ENCODE results near the gene SLC18A2. TPM values are rescaled to one million over a fixed set of nuclear protein-coding genes. Genes with fewer than 3 reads are reported as not detected.

Gene SLC18A2
- total and polyA plus RNA-seq, 2 of the 8 experiments (the other 6 are each of a cell fraction or from before 2014, with no cell fraction given): 6.5 to 7.0 TPM

DNA sequence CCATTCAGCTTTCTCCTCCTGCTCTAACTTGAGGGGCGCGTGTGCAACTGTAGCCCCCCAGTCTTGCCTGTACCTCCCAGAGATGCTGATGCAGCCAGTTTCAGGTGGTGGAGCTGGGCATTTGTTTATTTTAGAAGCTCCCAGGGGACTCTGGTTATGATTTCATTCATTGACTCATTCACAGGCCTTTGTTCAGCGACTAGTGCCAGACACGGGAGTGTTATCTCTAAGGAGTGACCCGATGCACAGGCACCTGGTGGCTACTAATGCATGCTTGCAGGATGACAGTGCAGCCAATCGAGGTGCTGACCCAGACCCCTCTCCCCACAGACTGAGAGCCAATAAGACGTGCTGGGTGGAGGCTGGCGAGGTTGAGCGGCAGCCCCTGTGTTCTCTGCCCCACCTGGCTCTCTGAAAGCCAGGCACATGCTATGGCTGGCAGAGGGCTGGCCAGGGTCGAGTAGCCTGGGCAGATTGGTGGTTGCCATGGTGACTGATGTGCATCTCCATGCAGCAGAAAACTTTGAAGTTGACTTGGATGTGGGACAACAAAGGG, 19.7 kb upstream of the SLC18A2 start (continued):
- no peak for TF ChIP-seq NRF1 (IDR thresholded peaks at IDR 0.05; ENCODE audit: low read depth, low read length)
- no peak for TF ChIP-seq ZNF274 (IDR thresholded peaks at IDR 0.05; ENCODE audit: borderline replicate concordance, extremely low read depth, low read length)
- TF ChIP-seq PHF8 (conservative IDR thresholded peaks at IDR 0.05; ENCODE audit: low read depth, low read length): no peak
- TF ChIP-seq JUND (IDR thresholded peaks at IDR 0.05; ENCODE audit: low read length): no peak
- no peak for TF ChIP-seq ATF2 (IDR thresholded peaks at IDR 0.05; ENCODE audit: low read length)
- no peak for TF ChIP-seq ASH2L (IDR thresholded peaks at IDR 0.05; ENCODE audit: low read length)
- TF ChIP-seq GTF2F1 (IDR thresholded peaks at IDR 0.05; ENCODE audit: borderline replicate concordance, low read depth, low read length): no peak
- TF ChIP-seq KDM1A (IDR thresholded peaks at IDR 0.05; ENCODE audit: borderline replicate concordance, low read length): no peak
- no peak for TF ChIP-seq BACH1 (IDR thresholded peaks at IDR 0.05; ENCODE audit: low read length)
- TF ChIP-seq SIN3A (conservative IDR thresholded peaks at IDR 0.05 in 1 of 2, IDR thresholded peaks at IDR 0.05 in 1 of 2; ENCODE audit: low read depth in 1 of 2, low read length in 2 of 2): no peak
- no peak for TF ChIP-seq GABPA (IDR thresholded peaks at IDR 0.05; ENCODE audit: borderline replicate concordance, insufficient read depth, low read length)
- no peak for TF ChIP-seq SIX5 (IDR thresholded peaks at IDR 0.05; ENCODE audit: low read depth, low read length)
- no peak for TF ChIP-seq KDM4A (IDR thresholded peaks at IDR 0.05; ENCODE audit: low read depth, low read length, severe bottlenecking)
- TF ChIP-seq SAP30 (IDR thresholded peaks at IDR 0.05; ENCODE audit: insufficient read depth, insufficient replicate concordance, low read length): no peak
- TF ChIP-seq RNF2 (IDR thresholded peaks at IDR 0.05; ENCODE audit: borderline replicate concordance, low read depth, low read length, missing control alignments, poor library complexity, severe bottlenecking): no peak
- TF ChIP-seq, protein P1, sequence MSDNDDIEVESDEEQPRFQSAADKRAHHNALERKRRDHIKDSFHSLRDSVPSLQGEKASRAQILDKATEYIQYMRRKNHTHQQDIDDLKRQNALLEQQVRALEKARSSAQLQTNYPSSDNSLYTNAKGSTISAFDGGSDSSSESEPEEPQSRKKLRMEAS (IDR thresholded peaks at IDR 0.05): peak; percentile 64
- TF ChIP-seq RAD21 (IDR thresholded peaks at IDR 0.05 in 1 of 2, conservative IDR thresholded peaks at IDR 0.05 in 1 of 2; ENCODE audit: low read depth in 2 of 2, low read length in 2 of 2): no peak
- TF ChIP-seq CBX8 (IDR thresholded peaks at IDR 0.05; ENCODE audit: borderline replicate concordance, low read depth, low read length): no peak
- no peak for TF ChIP-seq SP2 (IDR thresholded peaks at IDR 0.05; ENCODE audit: low read length)
- no peak for TF ChIP-seq SP1 (IDR thresholded peaks at IDR 0.05; ENCODE audit: low read depth, low read length)
- TF ChIP-seq, protein P2, sequence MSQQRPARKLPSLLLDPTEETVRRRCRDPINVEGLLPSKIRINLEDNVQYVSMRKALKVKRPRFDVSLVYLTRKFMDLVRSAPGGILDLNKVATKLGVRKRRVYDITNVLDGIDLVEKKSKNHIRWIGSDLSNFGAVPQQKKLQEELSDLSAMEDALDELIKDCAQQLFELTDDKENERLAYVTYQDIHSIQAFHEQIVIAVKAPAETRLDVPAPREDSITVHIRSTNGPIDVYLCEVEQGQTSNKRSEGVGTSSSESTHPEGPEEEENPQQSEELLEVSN (IDR thresholded peaks at IDR 0.05): 0 out of 2 replicates have a peak, but pooled peaks have one; percentile 10
- TF ChIP-seq CREB1 (IDR thresholded peaks at IDR 0.05): no peak
